ENCODE results near the gene CYP27C1.

The CYP27C1 gene

DNA sequence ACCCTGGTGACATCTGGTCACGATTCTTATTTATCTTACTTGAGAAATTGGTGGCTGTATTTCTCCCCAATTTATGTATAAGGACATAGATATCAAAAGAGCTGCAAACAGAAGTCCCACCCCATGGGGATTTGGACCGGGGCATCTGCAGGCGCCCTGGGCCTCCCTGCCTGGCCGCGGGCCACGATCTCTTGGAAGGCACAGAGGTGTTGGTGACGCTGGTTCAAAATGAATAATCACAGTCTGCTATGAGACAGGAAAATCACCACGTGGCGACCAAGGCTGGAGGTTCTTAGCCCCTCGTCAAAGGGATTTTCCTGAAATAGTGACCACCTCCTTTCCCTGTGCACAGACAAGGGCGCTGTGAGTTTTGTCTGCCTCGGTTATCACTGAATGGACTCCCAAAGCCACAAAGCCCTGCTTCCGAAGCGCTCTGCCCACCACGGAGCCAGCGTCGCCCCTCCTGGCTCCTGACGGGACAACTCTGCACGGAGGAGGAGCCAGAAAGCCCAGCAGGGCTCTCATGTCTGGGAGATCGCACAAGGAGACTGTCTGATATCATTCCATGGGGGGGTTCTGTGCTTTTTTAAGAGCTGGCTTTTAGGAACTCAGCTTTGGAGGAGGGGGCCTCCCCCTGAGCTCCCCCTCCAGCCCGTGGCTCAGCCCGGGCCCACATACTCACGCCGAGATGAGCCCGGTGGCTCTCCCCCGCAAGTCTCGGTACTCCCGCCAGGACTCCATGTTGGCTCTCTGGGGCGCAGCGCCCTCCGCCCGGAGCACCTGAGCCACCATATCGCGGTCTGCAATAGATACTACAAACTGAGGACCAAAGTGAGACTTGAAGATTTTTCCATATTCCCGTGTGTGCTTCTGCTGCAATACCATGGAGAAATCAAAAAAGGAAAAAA, 14.6 kb downstream of the CYP27C1 start:
- H3K36me3 ChIP-seq = no peaks in the 10 kb centered on the region
- no peaks in the 10 kb centered on the region for H3K4me1 ChIP-seq
- H3K4me3 ChIP-seq = no peak overlapping the region
- no peaks in the 10 kb centered on the region for H3K27me3 ChIP-seq
- no peak overlapping the region for H3K9ac ChIP-seq
- no peaks in the 10 kb centered on the region for H4K20me1 ChIP-seq
- no peak for TF ChIP-seq Cebpa-rat (IDR thresholded peaks at IDR 0.05)
- no peak overlapping the region for H3K4me2 ChIP-seq
- H3K9me3 ChIP-seq = peaks cover 15% of the 10 kb centered on the region; the same call in 1 of the 2 replicates
- no peak overlapping the region for H3K27ac ChIP-seq

DNA sequence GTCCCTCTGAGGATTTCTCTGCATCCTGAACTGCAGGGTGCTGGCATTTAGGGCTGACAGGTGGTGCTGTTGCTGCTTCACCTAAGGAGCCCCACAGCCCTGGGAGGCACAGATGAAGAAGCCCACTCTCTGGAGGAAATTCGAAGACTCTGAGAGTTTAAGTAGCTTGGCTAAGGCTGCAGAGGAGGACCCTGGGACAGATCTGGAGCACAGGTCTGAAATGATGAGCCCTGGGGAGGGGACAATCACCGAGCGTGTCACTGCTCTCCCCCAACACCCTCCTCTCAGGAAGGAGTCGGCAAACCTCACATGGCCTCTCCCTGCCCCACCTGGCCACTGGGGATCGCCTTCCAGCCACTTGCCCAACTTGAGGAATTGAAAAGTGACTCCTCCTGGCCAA, 18.6 kb downstream of the CYP27C1 start:
- Histone ChIP-seq H3K36me3 (no peaks in the 10 kb centered on the region), H3K4me2 (no peak overlapping the region), H3K9me3 (peaks cover 13% of the 10 kb centered on the region), H3K4me1 (no peaks in the 10 kb centered on the region), H3K4me3 (no peak overlapping the region), H3K27ac (no peak overlapping the region), H3K27me3 (no peaks in the 10 kb centered on the region), H4K20me1 (no peaks in the 10 kb centered on the region), H3K9ac (no peak overlapping the region)
- no peak for TF ChIP-seq Cebpa-rat (IDR thresholded peaks at IDR 0.05)

DNA sequence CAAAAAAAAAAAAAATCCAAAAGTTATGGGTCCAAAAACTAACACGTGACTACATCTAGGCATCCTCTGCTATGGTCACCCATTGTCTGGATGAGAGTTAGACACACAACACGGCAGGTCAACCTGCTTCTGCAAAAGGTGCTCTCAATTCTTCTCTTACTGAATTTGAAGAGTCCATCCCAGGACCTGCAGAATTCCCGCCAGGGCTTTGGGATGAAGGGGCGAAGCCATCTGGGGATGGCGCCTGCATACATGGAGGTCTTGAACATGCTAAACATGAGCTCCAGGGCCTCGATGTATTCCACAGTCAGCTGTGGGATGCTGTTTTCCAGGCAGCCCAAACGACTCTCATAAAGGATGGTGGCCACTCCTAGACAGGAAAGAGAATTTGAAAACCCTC, 19.1 kb downstream of the CYP27C1 start:
- TF ChIP-seq Cebpa-rat (IDR thresholded peaks at IDR 0.05) = no peak
- no peak overlapping the region for H3K4me2 ChIP-seq
- H3K27me3 ChIP-seq = no peaks in the 10 kb centered on the region
- H3K4me3 ChIP-seq = no peak overlapping the region
- no peaks in the 10 kb centered on the region for H3K36me3 ChIP-seq
- no peak overlapping the region for H3K27ac ChIP-seq
- H3K4me1 ChIP-seq = no peaks in the 10 kb centered on the region
- no peaks in the 10 kb centered on the region for H4K20me1 ChIP-seq
- H3K9ac ChIP-seq = no peak overlapping the region
- peaks cover 17% of the 10 kb centered on the region for H3K9me3 ChIP-seq

DNA sequence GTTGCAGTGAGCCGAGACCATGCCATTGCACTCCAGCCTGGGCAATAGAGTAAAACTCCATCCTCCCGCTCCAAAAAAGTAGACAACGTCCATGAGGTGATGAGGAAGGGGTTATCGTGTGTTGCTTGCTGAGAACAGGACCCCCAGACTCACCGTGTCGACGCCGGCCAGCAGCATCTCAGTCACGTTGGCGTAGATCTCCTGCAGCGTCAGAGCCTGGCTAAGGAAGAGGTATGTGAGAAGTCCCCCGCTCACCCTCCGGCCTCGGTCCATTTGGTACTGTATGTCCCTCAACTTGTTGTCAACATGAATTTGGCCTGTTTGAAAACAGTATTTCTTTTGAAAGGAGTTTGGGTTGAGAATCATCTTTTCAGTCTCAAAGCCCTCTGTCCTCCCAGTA, 20.9 kb downstream of the CYP27C1 start:
- no peak overlapping the region for H3K4me3 ChIP-seq
- no peak overlapping the region for H3K27ac ChIP-seq
- no peak overlapping the region for H3K9ac ChIP-seq
- no peaks in the 10 kb centered on the region for H4K20me1 ChIP-seq
- no peak overlapping the region for H3K4me2 ChIP-seq
- H3K4me1 ChIP-seq = no peaks in the 10 kb centered on the region
- no peaks in the 10 kb centered on the region for H3K27me3 ChIP-seq
- peaks cover 11% of the 10 kb centered on the region for H3K9me3 ChIP-seq
- TF ChIP-seq Cebpa-rat (IDR thresholded peaks at IDR 0.05) = no peak
- no peaks in the 10 kb centered on the region for H3K36me3 ChIP-seq

DNA sequence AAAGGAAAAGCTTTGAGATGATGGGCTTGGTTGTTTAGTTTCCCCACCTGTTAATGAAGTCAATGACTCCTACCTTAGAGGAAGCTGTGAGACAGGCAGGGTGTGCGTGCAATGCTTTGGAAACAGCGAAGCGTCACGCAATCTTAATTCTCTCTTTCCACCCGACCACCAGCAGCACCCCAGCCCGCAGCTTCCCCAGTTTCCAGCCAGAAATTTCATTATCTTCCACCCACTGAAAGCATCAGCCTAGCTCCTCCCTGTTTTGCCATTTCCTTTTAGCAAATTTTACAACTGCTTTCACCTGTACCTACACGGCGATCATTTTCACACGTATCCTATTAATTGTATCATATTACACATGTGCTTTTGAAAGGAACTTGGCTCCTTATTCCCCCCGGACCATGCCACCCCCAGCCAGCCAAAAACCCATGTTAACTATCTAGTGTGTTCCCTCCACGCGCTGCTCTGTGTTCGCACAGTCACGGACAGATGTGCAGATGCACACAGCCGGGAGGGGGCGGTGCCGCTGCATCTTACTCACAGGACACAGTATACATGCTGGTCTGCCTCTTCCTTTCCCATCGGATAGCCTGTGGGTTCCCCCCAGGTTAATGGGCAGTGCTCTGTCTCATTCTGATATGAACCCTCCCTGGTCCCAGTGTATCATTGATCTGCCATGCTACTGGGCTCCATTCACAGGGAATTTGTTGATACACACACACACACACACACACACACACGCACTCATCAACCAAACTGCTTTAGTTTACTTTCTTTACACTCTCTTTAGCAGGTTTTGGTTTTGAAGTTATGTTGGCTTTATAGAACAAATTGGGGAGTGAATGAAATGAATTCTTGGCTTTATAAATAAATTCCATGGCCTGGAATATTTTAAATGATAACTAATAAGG, 22.4 kb downstream of the CYP27C1 start:
- Histone ChIP-seq H3K27me3 (no peaks in the 10 kb centered on the region), H3K9me3 (peaks cover 11% of the 10 kb centered on the region), H3K9ac (no peak overlapping the region), H3K36me3 (no peaks in the 10 kb centered on the region), H3K27ac (no peak overlapping the region), H4K20me1 (no peaks in the 10 kb centered on the region), H3K4me3 (no peak overlapping the region), H3K4me2 (no peak overlapping the region), H3K4me1 (no peaks in the 10 kb centered on the region)
- TF ChIP-seq Cebpa-rat (IDR thresholded peaks at IDR 0.05) = no peak

DNA sequence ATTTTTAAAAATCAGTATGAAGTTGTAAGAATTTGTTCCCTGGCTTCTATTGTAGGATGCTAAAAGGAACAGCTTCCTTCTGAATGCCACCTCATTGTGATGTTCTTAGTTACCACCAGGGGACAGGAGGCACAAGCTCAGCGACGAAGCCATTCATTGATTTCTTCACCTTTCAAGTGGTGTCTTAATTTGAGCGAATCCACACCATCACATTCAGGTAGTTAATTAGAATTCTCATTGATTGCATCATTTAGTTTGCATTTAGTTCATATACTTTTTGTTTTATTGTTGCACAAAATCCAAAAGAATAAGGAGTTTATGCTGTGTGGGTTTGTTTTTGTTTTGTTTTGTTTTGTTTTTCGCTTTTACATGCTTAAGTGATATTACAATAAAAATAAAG, 23.1 kb downstream of the CYP27C1 start:
- Histone ChIP-seq H3K27me3 (no peaks in the 10 kb centered on the region), H3K9me3 (peaks cover 11% of the 10 kb centered on the region), H4K20me1 (no peaks in the 10 kb centered on the region), H3K4me2 (no peak overlapping the region), H3K4me1 (no peaks in the 10 kb centered on the region), H3K4me3 (no peak overlapping the region), H3K9ac (no peak overlapping the region), H3K36me3 (no peaks in the 10 kb centered on the region), H3K27ac (no peak overlapping the region)
- no peak for TF ChIP-seq Cebpa-rat (IDR thresholded peaks at IDR 0.05)

DNA sequence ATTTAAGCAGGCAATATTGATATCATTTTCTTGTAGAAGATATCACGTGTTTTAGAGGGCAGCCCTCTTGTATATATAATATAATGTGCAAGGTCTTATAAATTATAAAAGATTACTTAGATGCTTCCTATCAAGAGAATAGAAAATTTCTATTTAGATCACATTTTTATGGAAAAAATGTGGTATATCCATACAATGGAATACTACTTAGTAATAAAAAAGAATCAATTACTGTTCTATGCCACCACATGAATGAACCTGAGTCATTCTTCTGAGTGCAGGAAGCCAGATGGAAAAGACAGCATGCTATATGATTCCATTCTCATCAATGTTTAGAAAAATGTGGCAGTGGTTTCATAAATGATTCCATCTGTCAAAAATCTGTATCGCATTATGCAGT, 23.6 kb downstream of the CYP27C1 start:
- H3K9me3 ChIP-seq = peaks cover 11% of the 10 kb centered on the region
- H3K9ac ChIP-seq = no peak overlapping the region
- no peak overlapping the region for H3K4me3 ChIP-seq
- no peaks in the 10 kb centered on the region for H3K4me1 ChIP-seq
- no peak overlapping the region for H3K4me2 ChIP-seq
- H3K27me3 ChIP-seq = no peaks in the 10 kb centered on the region
- no peaks in the 10 kb centered on the region for H4K20me1 ChIP-seq
- TF ChIP-seq Cebpa-rat (IDR thresholded peaks at IDR 0.05) = no peak
- H3K27ac ChIP-seq = no peak overlapping the region
- H3K36me3 ChIP-seq = no peaks in the 10 kb centered on the region

DNA sequence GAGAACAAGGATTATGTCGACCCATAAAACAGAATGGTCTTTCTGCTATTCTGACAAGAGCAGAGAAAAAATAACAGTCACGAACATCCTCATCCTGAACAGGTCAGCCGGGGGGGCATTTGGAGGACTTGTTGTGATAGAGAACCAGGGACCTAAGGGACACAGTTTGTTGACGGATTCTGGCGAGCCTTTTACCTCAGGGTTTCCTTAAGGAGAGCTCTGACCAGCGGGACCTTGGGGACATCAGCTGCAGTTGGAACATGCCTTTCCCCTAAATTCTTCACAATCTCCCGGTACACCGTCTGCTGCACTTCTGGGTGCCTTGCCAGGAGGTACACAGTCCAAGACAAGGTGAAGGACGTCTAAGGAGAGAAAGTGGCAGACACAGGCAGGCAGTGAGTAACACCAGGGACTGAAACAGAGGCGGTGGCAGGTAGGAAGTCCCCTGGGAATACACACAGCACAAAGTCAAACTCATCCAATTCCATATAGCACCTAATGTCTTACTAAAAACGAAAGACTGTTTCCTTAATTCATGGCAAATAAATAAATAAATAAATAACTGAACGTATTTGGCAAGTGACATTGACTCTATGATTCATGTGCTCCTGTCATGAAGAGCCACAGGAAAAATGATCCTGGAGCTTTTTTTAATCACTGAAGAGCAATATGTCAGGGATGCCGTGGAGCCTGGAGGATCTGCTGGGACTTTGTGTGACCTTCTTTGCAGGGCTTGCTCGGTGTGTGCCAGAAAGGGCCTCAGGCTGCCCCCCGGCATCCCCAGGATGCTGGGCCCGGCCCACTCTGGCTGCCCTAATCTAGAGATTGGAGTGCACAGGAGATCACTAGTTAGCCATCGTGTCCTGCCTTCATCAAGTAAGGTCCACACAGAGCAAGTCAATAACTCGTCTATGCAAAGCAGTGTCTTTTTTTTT, 24.7 kb downstream of the CYP27C1 start:
- Histone ChIP-seq H3K4me2 (no peak overlapping the region), H3K4me1 (no peaks in the 10 kb centered on the region), H3K27me3 (no peaks in the 10 kb centered on the region), H3K4me3 (no peak overlapping the region), H3K9ac (no peak overlapping the region), H3K36me3 (no peaks in the 10 kb centered on the region), H3K27ac (no peak overlapping the region), H3K9me3 (peaks cover 11% of the 10 kb centered on the region), H4K20me1 (no peaks in the 10 kb centered on the region)
- no peak for TF ChIP-seq Cebpa-rat (IDR thresholded peaks at IDR 0.05)

DNA sequence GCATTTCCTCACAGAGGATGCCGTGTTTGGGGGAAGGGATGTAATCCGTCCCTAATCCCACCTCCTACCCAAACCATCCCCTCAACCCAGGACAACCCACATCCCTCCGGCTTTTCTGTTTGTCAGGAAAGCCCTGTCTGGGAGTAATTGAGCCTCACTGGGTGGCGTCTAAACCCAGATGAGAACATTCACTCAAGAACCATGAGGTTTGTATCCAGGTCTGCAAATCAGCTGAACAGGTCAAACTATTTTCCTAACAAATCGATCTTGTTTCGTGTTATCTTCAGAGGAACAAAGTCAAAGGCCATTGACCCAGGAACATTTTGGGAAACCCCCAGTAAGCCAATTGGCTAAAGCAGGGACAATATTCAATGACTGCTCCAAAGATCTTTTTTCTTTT, 25.7 kb downstream of the CYP27C1 start:
- no peak overlapping the region for H3K27ac ChIP-seq
- no peaks in the 10 kb centered on the region for H3K36me3 ChIP-seq
- no peaks in the 10 kb centered on the region for H4K20me1 ChIP-seq
- no peak overlapping the region for H3K4me3 ChIP-seq
- H3K4me1 ChIP-seq = no peaks in the 10 kb centered on the region
- H3K9ac ChIP-seq = no peak overlapping the region
- no peak for TF ChIP-seq Cebpa-rat (IDR thresholded peaks at IDR 0.05)
- no peak overlapping the region for H3K4me2 ChIP-seq
- H3K9me3 ChIP-seq = peaks cover 11% of the 10 kb centered on the region
- H3K27me3 ChIP-seq = no peaks in the 10 kb centered on the region
